MCF 10A (cell line): Measurements from ENCODE around the gene SLAMF9. TPM values are rescaled to one million over a fixed set of nuclear protein-coding genes. Genes with fewer than 3 reads are reported as not detected.

Source experiments
- BruUV-seq: library from RNA; stranded (reverse); fragments of 400-500 nt; replicated peaks from 2 replicates; lab custom pipeline; 2021; lab: Mats Ljungman, UMichigan
- CTCF ChIA-PET: fragments of 300-600 bp; sonication (Branson Sonifier 250); formaldehyde crosslinking; extraction: SDS; loops from one replicate; lab custom pipeline; 2021; ENCODE audit warnings: antibody characterized with exemption, inconsistent platforms; lab: Yijun Ruan, JAX
- POLR2A ChIA-PET: fragments of 300-600, 350-650 bp; sonication (Branson Sonifier 250); formaldehyde crosslinking; extraction: SDS; loops from one replicate; lab custom pipeline; 2020; ENCODE audit warnings: antibody characterized with exemption, inconsistent platforms; lab: Yijun Ruan, JAX
- DNase-seq: peaks from one replicate; pipeline ENCODE4 v3.0.0-alpha.2; 2018; ENCODE audit not compliant: unreplicated experiment
- H3K27ac Mint-ChIP-seq: one replicate; pipeline ENCODE4 v1.8.0; 2022; ENCODE audit warnings: mild to moderate bottlenecking, low read depth, mixed read lengths; ENCODE audit not compliant: unreplicated experiment
- H3K27me3 Mint-ChIP-seq: one replicate; pipeline ENCODE4 v1.8.0; 2022; ENCODE audit warnings: mixed read lengths; ENCODE audit not compliant: insufficient read depth, unreplicated experiment
- H3K36me3 Mint-ChIP-seq: one replicate; pipeline ENCODE4 v1.8.0; 2022; ENCODE audit warnings: mild to moderate bottlenecking, moderate library complexity, mixed read lengths; ENCODE audit not compliant: insufficient read depth, unreplicated experiment
- H3K4me1 Mint-ChIP-seq: one replicate; pipeline ENCODE4 v1.8.0; 2022; ENCODE audit warnings: mixed read lengths; ENCODE audit not compliant: insufficient read depth, unreplicated experiment
- H3K4me3 Mint-ChIP-seq: one replicate; pipeline ENCODE4 v1.8.0; 2022; ENCODE audit warnings: mild to moderate bottlenecking, moderate library complexity, mixed read lengths; ENCODE audit not compliant: unreplicated experiment
- H3K9me3 Mint-ChIP-seq: one replicate; pipeline ENCODE4 v1.8.0; 2022; ENCODE audit warnings: mixed read lengths; ENCODE audit not compliant: unreplicated experiment
- CTCF ChIP-seq: fragments of 200-600 bp; IDR thresholded peaks from one replicate; pipeline ENCODE4 v1.8.0; 2022; ENCODE audit warnings: antibody characterized with exemption, mild to moderate bottlenecking; ENCODE audit not compliant: unreplicated experiment
- intact Hi-C: fragments of 100-400 bp; cut with micrococcal nuclease; formaldehyde crosslinking; loops from 2 replicates; pipeline ENCODE4 v1.14.1; 2022
- total RNA-seq: library from RNA; stranded (reverse); gene quantifications from 2 replicates; pipeline ENCODE4 v1.2.3, GENCODE V29; 2022

Gene SLAMF9
- total RNA-seq, 1 experiment from 2014 or later = not detected

DNA sequence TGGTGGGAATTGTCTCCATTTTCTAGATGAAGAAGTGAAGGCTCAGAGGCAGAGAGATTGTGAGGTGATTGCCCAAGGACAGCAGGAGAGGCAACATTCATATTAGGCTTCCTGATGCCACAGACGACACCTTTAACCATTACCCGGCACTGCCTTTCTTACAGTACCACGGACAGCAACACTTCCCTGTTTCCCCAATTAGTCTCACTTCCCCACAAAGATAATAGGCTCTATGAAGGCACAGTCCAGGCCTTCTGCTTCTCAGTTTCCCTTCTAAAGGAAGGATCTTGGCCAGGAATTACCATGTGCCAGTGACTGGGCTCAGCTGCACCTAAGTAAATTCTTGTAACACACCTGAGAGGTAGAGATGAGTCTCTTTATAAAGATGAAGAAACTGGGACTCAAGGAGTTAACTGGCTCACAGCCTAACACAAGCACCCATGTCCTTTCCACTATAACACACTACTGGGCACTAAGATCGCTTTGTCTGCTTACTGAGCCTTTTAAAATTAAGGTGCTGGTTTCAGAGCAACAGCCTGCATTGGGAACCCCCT, 18.2 kb downstream of the SLAMF9 start:
- Mint-ChIP-seq H3K36me3 (no peaks in the 10 kb centered on the region), H3K27me3 (no peaks in the 10 kb centered on the region), H3K4me1 (peaks cover 22% of the 10 kb centered on the region), H3K4me3 (no peak overlapping the region), H3K9me3 (no peaks in the 10 kb centered on the region), H3K27ac (no peak overlapping the region)
- ChIA-PET CTCF (interaction anchor here (0.6 to 52.4 kb wide), 38 partner anchors 7 to 591 kb away, joined by 3 to 1675 read pairs (median 4); partner anchors contain the start of genes IGSF9, PIGM and TAGLN2), POLR2A (interaction anchor here (1.1 to 2.5 kb wide), 2 partner anchors 10 to 71 kb away, joined by 3 to 9 read pairs; no protein-coding TSS in a partner anchor)
- BruUV-seq = no TSS peak
- TF ChIP-seq CTCF = no peak
- intact Hi-C loops = loop anchor here (1.0 to 10.0 kb wide), 5 partner anchors 43 to 439 kb away; partner anchors contain the start of gene KCNJ10
- peak; percentile 45 for DNase-seq

DNA sequence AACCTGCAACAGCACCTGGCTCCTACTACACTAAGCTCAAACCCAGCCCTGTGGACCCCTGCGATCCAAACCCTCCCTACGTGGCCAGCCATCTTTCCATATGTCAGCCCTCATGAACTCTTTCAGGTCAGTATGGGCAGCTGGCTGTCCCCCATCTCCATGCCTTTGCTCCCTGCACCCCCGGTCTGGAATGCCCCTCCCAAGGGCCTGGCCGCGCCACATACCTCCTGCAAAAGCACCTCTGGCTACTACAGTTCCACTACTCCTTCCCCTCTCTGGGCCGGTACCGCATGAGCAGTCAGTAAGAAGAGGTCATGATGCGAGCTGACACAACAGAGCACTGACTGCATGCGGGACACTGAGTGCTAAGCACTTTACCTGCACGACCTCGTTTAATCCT, 18.7 kb downstream of the SLAMF9 start:
- no peaks in the 10 kb centered on the region for H3K27me3 Mint-ChIP-seq
- H3K9me3 Mint-ChIP-seq = no peaks in the 10 kb centered on the region
- POLR2A ChIA-PET = interaction anchor here (1.1 to 2.5 kb wide), 2 partner anchors 11 to 71 kb away, joined by 3 to 9 read pairs; no protein-coding TSS in a partner anchor
- intact Hi-C loops = loop anchor here (10.0 kb wide), 2 partner anchors 139 to 439 kb away; partner anchors contain the start of gene KCNJ10
- H3K36me3 Mint-ChIP-seq = no peaks in the 10 kb centered on the region
- DNase-seq = no peak
- H3K4me1 Mint-ChIP-seq = peaks cover 22% of the 10 kb centered on the region
- H3K4me3 Mint-ChIP-seq = no peak overlapping the region
- BruUV-seq = no TSS peak
- no peak overlapping the region for H3K27ac Mint-ChIP-seq
- TF ChIP-seq CTCF = no peak
- CTCF ChIA-PET = interaction anchor here (0.6 to 52.4 kb wide), 31 partner anchors 8 to 464 kb away, joined by 3 to 1675 read pairs (median 6); partner anchors contain the start of genes IGSF9, PIGM and TAGLN2

DNA sequence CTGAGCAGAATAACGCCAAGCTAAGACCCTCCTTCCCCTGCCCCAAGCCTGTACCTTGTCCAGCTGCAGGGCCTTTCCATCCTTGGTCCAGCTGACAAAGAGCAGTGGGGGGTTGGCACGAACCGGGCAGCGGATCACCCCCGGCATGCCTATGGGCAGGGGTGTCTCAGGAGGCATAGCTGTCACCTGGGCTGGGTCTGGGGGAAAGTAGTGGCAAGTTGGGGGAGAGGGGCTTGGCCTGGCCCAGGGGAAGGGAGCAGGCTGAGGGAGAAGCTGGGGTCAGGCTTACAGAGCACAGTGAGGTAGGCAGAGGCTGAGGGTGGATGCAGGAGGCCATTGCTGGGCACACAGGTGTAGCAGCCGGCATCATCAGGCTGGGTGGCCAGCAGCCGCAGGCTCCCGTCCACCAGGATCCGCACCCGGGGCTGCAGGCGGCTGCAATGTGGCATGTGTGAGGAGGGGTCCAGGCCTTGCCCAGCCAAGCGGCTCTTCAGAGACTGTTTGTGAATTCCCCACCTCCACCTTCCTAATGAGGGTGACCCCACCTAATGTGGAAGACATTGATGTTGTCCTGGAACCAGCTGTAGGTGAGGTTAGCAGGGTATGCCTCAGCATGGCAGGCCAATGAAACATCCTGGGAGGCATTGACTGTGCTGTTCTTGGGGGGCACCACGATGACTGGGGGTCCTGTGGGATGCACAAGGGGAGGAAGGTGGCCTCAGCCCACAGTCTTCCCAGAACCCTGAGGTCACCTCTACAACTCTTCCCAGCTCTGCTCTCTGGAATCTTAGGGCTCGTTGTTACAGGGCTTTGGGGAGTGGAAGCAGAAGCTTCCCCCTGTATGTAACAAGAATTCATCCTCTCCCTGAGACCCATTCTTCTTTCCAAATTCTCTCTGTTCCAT, 19.6 kb downstream of the SLAMF9 start:
- DNase-seq = no peak
- H3K27ac Mint-ChIP-seq = no peak overlapping the region
- ChIA-PET CTCF (interaction anchor here (0.7 to 52.4 kb wide), 23 partner anchors 9 to 309 kb away, joined by 3 to 1675 read pairs (median 6); partner anchors contain the start of genes FCRL6, IGSF8, IGSF9 and TAGLN2), POLR2A (interaction anchor here (0.6 to 2.5 kb wide), 6 partner anchors 12 to 270 kb away, joined by 3 to 9 read pairs (median 3); no protein-coding TSS in a partner anchor)
- no peaks in the 10 kb centered on the region for H3K27me3 Mint-ChIP-seq
- H3K9me3 Mint-ChIP-seq = no peaks in the 10 kb centered on the region
- TF ChIP-seq CTCF = no peak
- H3K36me3 Mint-ChIP-seq = no peaks in the 10 kb centered on the region
- intact Hi-C loops = loop anchor here (10.0 kb wide), 2 partner anchors 140 to 440 kb away; partner anchors contain the start of gene KCNJ10
- H3K4me3 Mint-ChIP-seq = no peak overlapping the region
- peaks cover 22% of the 10 kb centered on the region for H3K4me1 Mint-ChIP-seq
- BruUV-seq = no TSS peak
